Lung (tissue), 12 donors: Measurements from ENCODE around the gene SNX25. TPM values are rescaled to one million over a fixed set of nuclear protein-coding genes. Genes with fewer than 3 reads are reported as not detected.
"Not testable (repeated sequence)": the region's sequence is repeated elsewhere in the genome, so short reads cannot be mapped to it uniquely, and the experiment has no call there.

Experiments used
- ATAC-seq: fragments of 200-7000 bp; cut with Tn5 transposase; one replicate; pipeline ENCODE4 v1.9.1; 2020; ENCODE audit warnings: moderate number of reproducible peaks; ENCODE audit not compliant: insufficient read depth, low FRiP score
- DNase-seq, 3 donors: peaks; one replicate each; pipeline ENCODE4 v3.0.0-alpha.2; 2013 to 2017
- H3K27ac ChIP-seq, 2 donors: one replicate each; pipeline ENCODE4 v1.5.1; 2013; ENCODE audit warnings: mild to moderate bottlenecking in 2 of 2, moderate library complexity in 2 of 2, control low read depth in 1 of 2, inconsistent platforms in 1 of 2, low read depth in 1 of 2, low read length in 1 of 2
- H3K27me3 ChIP-seq, 3 donors: one replicate each; pipeline ENCODE4 v1.5.1; 2013; ENCODE audit warnings: low read length in 2 of 3; ENCODE audit not compliant: control insufficient read depth in 3 of 3, insufficient read depth in 3 of 3
- H3K36me3 ChIP-seq, 4 donors: one replicate each; pipeline ENCODE4 v1.5.1; 2013; ENCODE audit warnings: low read length in 4 of 4, mild to moderate bottlenecking in 1 of 4, moderate library complexity in 1 of 4; ENCODE audit not compliant: control insufficient read depth in 4 of 4, insufficient read depth in 4 of 4
- H3K4me1 ChIP-seq, 5 donors: one replicate each; pipeline ENCODE4 v1.5.1; 2013; ENCODE audit warnings: low read length in 5 of 5, mild to moderate bottlenecking in 2 of 5, moderate library complexity in 1 of 5; ENCODE audit not compliant: control insufficient read depth in 5 of 5, insufficient read depth in 5 of 5
- H3K4me3 ChIP-seq: one replicate; pipeline ENCODE4 v1.5.1; 2013; ENCODE audit warnings: mild to moderate bottlenecking, control low read depth, moderate library complexity
- H3K9ac ChIP-seq, 2 donors: one replicate each; pipeline ENCODE4 v1.5.1; 2013; ENCODE audit warnings: low read length in 2 of 2, control low read depth in 1 of 2; ENCODE audit not compliant: insufficient read depth in 1 of 2
- H3K9me3 ChIP-seq, 4 donors: one replicate each; pipeline ENCODE4 v1.5.1; 2013; ENCODE audit warnings: low read length in 3 of 4, mild to moderate bottlenecking in 1 of 4, moderate library complexity in 1 of 4; ENCODE audit not compliant: control insufficient read depth in 4 of 4, insufficient read depth in 3 of 4
- WGBS, 2 donors: extraction: QIAGEN DNeasy Blood & Tissue Kit; methylation state at CpG; one replicate each; pipeline ENCODE4 v1.1.7; 2013; 5-methylcytosine and 5-hydroxymethylcytosine counted together
- polyA plus RNA-seq, 2 donors: library from polyadenylated mRNA; stranded (reverse); fragments of 200-250 nt; gene quantifications; one replicate each; pipeline ENCODE4 v1.2.1, GENCODE V29; 2013
- total RNA-seq, 2 donors: library from RNA; depleted of rRNA in 1 of 2; stranded (reverse); fragments of >200 nt in 1 of 2; gene quantifications; one replicate each; pipeline ENCODE4 v1.2.1, GENCODE V29; 2014 to 2021
- TF ChIP-seq, protein P1 (sequence below): IDR thresholded peaks from 2 replicates; pipeline ENCODE4 v1.5.1; 2012; ENCODE audit warnings: mild to moderate bottlenecking; ENCODE audit errors: control extremely low read depth, extremely low read depth
- donor health status: control.
- donor health status: control.
- donor health status: Bipolar disorder and iron deficiency.
- donor health status: healthy.
- donor health status: DM: yes; HTN: yes; CAD: no.

SNX25 gene
- total and polyA plus RNA-seq, 4 donors, result 16.8 to 95.4 (median 49.3) TPM

DNA sequence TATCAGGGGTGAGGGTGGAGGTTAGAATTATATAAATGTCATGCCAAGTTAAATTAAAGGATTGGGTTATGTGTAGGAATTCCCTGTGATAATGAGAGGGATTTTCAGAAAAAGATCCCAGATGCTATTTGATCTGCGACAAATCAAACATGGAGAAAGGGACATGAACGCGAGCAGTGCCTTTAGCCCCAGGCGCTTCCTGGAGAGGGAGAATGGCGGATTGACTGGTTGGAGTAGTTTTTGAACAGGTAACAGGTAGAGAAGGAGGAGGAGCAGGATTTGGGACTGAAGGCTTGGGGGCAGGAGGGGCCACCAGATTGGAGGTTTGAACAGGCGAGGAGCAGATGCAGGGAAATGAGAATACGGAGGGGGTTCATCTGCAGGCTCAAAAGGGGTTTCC, 119.2 kb downstream of the SNX25 start:
- Histone ChIP-seq H3K36me3 (peaks cover 1 to 7% (median 4%) of the 10 kb centered on the region in 4 donors), H3K9ac (no peak overlapping the region), H3K27ac (no peak overlapping the region), H3K4me1 (no peaks in the 10 kb centered on the region), H3K27me3 (no peaks in the 10 kb centered on the region), H3K4me3 (no peak overlapping the region), H3K9me3 (no peaks in the 10 kb centered on the region)
- TF ChIP-seq, protein P1, sequence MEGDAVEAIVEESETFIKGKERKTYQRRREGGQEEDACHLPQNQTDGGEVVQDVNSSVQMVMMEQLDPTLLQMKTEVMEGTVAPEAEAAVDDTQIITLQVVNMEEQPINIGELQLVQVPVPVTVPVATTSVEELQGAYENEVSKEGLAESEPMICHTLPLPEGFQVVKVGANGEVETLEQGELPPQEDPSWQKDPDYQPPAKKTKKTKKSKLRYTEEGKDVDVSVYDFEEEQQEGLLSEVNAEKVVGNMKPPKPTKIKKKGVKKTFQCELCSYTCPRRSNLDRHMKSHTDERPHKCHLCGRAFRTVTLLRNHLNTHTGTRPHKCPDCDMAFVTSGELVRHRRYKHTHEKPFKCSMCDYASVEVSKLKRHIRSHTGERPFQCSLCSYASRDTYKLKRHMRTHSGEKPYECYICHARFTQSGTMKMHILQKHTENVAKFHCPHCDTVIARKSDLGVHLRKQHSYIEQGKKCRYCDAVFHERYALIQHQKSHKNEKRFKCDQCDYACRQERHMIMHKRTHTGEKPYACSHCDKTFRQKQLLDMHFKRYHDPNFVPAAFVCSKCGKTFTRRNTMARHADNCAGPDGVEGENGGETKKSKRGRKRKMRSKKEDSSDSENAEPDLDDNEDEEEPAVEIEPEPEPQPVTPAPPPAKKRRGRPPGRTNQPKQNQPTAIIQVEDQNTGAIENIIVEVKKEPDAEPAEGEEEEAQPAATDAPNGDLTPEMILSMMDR, result no peak
- WGBS, 2 donors, result 97 to 98% methylated on average over 7 of the region's 7 CpGs
- no peak for ATAC-seq
- no peak for DNase-seq

GRCh38 chr4:185329879-185330510, 120.6 kb downstream of the SNX25 start:
- not testable (repeated sequence) for H3K4me3 ChIP-seq, H3K27me3 ChIP-seq, H3K4me1 ChIP-seq, H3K9me3 ChIP-seq, DNase-seq, H3K9ac ChIP-seq, H3K27ac ChIP-seq, ATAC-seq, H3K36me3 ChIP-seq
- WGBS, 2 donors, result 97 to 100% methylated on average over 2 of the region's 2 CpGs

DNA sequence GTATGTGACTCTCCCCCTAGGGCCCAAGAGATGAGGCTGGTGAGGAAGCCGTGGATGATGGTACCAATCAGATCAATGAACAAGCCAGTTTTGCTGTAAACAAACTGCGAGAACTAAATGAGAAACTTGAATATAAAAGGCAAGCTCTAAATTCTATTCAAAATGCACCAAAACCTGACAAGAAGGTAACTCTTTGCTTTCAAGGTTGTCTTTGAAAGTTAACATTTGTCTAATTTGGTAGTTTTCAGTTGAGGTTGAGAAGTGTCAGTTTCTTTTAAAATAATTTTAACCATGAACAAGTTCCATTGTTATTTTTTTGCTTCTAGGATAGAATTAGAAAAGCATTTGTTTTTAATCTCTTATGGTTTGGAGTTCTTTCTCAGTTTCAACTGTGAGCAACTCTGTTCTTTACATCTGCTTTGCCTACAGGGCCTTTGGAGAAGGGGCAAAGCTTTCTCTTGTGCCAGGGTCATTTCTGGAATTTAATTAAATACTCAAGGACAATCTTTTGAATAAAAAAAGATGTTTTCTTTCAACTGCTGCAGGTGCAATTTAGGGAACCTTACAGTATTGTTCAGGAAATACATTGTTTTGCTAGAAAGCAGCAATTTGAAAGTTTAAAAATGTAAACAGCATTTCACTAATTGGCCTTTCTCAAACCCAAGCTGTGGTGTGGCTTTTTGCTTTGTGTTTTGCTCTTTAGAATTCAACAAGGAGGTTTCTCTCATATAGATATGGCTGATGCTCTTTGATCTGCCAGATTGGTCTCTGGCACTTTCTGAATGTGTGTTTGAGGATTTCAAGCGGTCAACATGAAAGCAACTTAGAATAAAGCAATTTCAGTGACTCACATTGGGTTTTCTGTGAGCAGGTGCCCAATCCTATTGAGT, 123.4 kb downstream of the SNX25 start:
- Histone ChIP-seq H3K27me3 (no peaks in the 10 kb centered on the region), H3K9ac (no peak overlapping the region), H3K27ac (no peak overlapping the region), H3K9me3 (no peaks in the 10 kb centered on the region), H3K4me1 (no peaks in the 10 kb centered on the region), H3K4me3 (no peak overlapping the region), H3K36me3 (peaks cover 0 to 5% (median 3%) of the 10 kb centered on the region in 4 donors)
- TF ChIP-seq, protein P1, result no peak
- ATAC-seq (no peak), DNase-seq (no peak)
- WGBS, 2 donors, result 94 to 96% methylated on average over 3 of the region's 3 CpGs

DNA sequence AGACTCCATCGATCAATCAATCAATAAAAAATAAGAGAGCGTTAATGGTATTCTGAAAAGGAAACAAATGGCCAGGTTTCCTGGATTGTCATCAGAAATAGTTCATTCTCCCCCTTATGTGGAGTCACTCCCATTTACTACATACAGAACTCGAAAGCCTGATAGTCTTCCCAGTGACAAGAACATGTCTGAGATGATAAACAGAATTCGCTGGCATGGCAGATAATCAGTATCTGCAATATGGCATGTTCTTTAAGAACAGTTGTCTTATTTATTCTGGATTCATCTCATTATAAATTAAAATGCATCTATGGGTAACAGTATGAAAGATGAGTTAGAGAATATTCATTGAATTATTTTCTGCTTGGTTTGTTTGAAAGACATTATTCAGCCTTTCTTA, 124.9 kb downstream of the SNX25 start:
- H3K4me1 ChIP-seq, result no peaks in the 10 kb centered on the region
- no peaks in the 10 kb centered on the region for H3K27me3 ChIP-seq
- no peak for DNase-seq
- H3K36me3 ChIP-seq, result peaks cover 0 to 3% (median 1%) of the 10 kb centered on the region in 4 donors
- 95 to 96% methylated on average over 4 of the region's 4 CpGs for WGBS, 2 donors
- no peak overlapping the region for H3K27ac ChIP-seq
- H3K4me3 ChIP-seq, result no peak overlapping the region
- H3K9ac ChIP-seq, result no peak overlapping the region
- H3K9me3 ChIP-seq, result no peaks in the 10 kb centered on the region
- TF ChIP-seq, protein P1, result no peak
- ATAC-seq, result no peak
